NCI-H2227 (cell line): ENCODE data around the gene C2orf74.
"Not testable (repeated sequence)": the region's sequence is repeated elsewhere in the genome, so short reads cannot be mapped to it uniquely, and the experiment has no call there.

Experiments used
- DNase-seq: peaks from one replicate; lab custom pipeline; 2025; ENCODE audit not compliant: unreplicated experiment; lab: John Stamatoyannopoulos, UW

C2orf74 gene

DNA sequence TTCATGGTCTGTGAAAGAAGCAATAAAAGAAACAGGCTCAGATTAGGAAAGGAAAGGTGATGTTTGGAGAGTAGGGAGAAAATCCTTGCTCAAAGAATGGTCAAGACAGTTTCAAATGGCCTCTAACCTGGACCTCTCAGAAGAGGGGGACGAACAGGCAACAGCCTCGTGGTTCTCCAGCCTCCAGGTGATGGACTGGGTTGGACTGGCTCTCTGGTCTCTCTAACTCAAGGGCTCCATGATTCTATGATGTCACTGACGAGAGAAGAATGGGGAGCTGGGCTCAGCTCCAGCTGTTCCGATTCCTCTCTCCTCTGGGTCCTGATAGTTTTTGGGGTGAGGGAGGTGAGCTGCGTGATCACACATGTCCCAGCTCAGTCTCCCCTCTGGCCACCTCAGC lies at the start of gene C2orf74:
C2orf74 (plus strand) TSS at position 301 of the 400 bp plus-strand sequence. CDS start 327 bp downstream, outside the sequence.
- DNase-seq: no peak

- DNase-seq: no peak
Observed at GRCh38 chr2:61114147-61114546, 47.8 kb upstream of the C2orf74 start.

- DNase-seq: no peak
Observed at GRCh38 chr2:61116302-61116701, 45.7 kb upstream of the C2orf74 start.

DNA sequence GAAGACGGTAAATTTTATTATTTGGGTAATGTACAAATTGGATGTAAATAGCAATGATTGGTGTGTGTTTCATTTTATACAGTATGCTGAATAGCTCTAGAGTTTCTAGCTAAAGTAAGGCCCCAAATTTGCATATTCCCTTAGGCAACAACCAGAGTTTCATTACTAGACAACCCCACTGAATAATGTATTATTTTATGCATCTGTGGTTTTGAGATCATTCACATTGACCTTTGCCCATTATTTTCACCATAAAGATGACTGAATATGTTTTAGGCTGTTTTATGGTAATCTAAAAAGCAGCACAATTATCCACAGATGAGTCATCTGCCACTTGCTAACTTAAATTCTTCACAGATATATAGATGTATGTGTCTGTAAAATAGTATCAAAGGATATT lies 44.5 kb upstream of the C2orf74 start:
- DNase-seq: no peak

GRCh38 chr2:61125123-61125710 lies 36.8 kb upstream of the C2orf74 start:
- DNase-seq: no peak

- DNase-seq: no peak
Observed at GRCh38 chr2:61125798-61126197, 36.2 kb upstream of the C2orf74 start.

GRCh38 chr2:61128122-61128521 lies 33.9 kb upstream of the C2orf74 start:
- not testable (repeated sequence) for DNase-seq

- no peak for DNase-seq
Observed at GRCh38 chr2:61134141-61134540, 27.8 kb upstream of the C2orf74 start.

DNA sequence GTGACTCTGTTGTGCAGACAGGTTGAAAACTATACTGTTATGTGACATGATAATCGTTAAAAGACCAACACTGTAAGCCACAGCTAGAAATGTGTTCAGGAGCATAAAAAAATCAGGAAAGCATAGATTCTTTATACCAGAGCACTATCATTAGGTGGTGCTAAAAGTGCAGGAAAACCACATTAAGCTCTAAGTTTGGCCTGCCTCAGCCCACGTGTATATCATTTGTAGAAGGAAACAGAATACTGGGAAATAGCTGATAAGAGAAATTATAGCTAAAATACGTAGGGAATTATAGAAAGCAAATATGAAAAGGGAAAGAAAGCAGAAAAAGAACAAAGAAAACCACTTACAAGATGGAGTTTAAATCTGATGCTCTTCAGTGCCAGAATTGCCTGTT lies 26.5 kb upstream of the C2orf74 start:
- DNase-seq: no peak

GRCh38 chr2:61138859-61139258 lies 23.1 kb upstream of the C2orf74 start:
- DNase-seq: no peak

GRCh38 chr2:61141151-61141550 lies 20.8 kb upstream of the C2orf74 start:
- DNase-seq: no peak

DNA sequence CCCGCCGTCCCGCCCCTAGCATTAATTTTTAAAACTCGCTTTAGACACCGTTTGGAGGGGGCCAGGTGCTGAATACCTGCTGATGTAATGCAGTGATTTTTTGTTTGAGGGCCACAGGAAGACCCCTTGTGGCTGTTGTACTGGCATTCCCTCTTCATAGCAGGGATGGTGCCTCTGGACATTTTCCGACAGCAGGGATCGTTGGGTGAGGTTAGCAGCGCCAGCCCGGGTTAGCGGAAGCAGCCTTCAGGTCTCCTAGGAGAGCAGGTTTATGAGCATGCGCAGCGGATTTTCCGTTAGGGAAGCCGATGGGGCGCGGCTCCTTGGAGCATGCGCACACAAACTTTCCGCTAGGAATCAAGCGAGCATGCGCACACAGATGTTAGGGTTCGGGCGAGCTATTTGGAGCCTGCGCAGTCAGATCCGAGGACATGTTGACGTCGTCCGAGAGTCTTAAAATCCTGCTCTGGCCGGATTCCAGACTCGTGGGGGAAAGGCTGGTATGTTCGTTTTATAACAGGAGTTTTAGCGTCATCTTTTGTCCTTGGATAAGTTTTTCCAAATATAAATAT lies 17.2 kb upstream of the C2orf74 start:
- peak; percentile 99 for DNase-seq

GRCh38 chr2:61145990-61146389 lies 16.0 kb upstream of the C2orf74 start:
- no peak for DNase-seq

DNA sequence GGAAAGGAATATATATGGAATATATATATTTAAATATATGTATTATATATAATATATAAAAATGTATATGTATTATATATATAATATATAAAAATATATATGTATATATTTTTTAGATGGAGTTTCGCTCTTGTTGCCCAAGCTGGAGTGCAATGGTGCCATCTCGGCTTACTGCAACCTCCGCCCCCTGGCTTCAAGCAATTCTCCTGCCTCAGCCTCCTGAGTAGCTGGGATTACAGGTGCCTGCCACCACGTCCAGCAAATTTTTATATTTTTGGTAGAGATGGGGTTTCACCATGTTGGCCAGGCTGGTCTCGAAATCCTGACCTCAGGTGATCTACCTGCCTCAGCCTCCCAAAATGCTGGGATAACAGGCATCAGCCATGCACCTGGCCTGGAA lies 13.9 kb upstream of the C2orf74 start:
- DNase-seq: not testable (repeated sequence)

GRCh38 chr2:61149074-61149473 lies 12.9 kb upstream of the C2orf74 start:
- DNase-seq: no peak

DNA sequence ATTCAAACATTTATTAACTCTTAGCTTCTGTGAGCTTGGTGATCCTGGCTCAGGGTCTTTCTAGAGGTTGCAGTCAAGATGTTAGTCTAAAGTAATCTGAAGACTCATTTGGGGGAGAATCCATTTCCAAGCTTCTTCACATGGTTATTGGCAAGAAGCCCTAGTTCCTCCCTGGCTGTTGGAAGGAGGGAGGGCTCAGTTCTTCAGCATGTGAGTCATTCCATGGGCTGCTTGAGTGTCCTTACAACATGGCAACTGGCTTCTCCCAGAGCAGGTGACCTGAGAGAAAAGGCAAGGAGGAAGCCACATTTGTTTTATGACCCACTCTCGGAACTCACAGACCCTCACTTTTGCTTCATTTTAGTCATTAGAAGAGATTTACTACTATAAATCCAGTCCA lies 10.6 kb upstream of the C2orf74 start:
- DNase-seq: no peak

GRCh38 chr2:61157371-61158003 lies 4.5 kb upstream of the C2orf74 start:
- no peak for DNase-seq

- no peak for DNase-seq
Observed at GRCh38 chr2:61158356-61158955, 3.5 kb upstream of the C2orf74 start.

DNA sequence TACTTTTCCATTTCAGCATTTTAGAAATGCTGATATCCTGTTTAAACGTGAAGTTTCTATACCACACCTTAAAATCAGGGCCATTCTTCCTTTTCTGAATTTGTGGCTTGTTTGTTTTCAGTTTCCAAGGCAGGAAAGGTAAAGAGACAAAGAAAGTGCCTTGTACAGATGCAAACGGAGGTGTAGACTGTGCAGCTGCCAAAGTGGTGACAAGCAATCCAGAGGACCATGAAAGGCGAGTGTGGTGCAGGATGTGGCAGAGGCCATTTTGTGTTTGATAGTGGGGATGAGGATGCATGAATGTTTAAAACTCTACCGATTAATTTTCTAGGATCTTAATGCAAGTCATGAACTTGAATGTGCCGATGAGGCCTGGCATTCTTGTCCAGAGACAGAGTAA lies 733 bp downstream of the C2orf74 start:
- no peak for DNase-seq

DNA sequence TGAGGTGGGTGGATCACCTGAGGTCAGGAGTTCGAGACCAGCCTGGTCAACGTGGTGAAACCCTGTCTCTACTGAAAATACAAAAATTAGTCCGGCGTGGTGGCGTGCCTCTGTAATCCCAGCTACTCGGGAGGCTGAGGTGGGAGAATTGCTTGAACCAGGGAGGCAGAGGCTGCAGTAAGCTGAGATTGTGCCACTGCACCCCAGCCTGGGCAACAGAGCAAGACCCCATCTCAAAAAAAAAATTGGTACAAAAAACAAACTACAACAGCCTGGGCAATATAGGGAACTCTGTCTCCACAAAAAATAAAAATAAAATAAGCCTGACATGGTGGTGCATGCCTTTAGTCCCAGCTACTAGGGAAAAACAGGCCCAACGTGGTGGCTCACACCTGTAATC lies 3.1 kb downstream of the C2orf74 start:
- not testable (repeated sequence) for DNase-seq

- no peak for DNase-seq
Observed at GRCh38 chr2:61165946-61166345, 4.0 kb downstream of the C2orf74 start.

DNA sequence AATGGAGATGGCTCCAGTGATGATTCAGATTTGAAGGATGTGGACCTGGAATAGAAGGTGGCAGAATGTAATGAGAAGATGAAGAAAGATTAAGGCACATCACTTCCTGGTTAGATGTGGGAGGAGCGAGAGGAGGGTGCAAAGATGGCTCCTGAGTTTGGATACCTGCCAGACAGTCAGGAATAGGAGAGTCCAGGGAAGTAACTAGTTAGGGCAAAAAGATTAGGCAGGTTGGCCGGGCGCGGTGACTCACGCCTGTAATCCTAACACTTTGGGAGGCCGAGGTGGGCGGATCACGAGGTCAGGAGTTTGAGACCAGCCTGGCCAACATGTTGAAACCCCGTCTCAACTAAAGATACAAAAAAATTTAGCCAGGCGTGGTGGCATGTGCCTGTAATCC lies 5.6 kb downstream of the C2orf74 start:
- DNase-seq: no peak
